Body of pancreas (tissue), 4 donors: Measurements from ENCODE around the gene KIRREL1.

Experiments
- POLR2A ChIP-seq, 3 donors: fragments of 450-650 bp; IDR thresholded peaks; one replicate each; pipeline ENCODE4 v1.6.1; 2016; ENCODE audit warnings: antibody characterized with exemption in 3 of 3, mild to moderate bottlenecking in 2 of 3
- TF ChIP-seq, protein P1 (sequence below), 7 experiments: fragments of 450-650 bp in 4 of 7; fragments of 200-600 bp in 3 of 7; sonication (generic) in 3 of 7; IDR thresholded peaks; one replicate each; pipeline ENCODE4 v1.5.1; 2016 to 2019; ENCODE audit warnings: antibody characterized with exemption in 7 of 7

DNA sequence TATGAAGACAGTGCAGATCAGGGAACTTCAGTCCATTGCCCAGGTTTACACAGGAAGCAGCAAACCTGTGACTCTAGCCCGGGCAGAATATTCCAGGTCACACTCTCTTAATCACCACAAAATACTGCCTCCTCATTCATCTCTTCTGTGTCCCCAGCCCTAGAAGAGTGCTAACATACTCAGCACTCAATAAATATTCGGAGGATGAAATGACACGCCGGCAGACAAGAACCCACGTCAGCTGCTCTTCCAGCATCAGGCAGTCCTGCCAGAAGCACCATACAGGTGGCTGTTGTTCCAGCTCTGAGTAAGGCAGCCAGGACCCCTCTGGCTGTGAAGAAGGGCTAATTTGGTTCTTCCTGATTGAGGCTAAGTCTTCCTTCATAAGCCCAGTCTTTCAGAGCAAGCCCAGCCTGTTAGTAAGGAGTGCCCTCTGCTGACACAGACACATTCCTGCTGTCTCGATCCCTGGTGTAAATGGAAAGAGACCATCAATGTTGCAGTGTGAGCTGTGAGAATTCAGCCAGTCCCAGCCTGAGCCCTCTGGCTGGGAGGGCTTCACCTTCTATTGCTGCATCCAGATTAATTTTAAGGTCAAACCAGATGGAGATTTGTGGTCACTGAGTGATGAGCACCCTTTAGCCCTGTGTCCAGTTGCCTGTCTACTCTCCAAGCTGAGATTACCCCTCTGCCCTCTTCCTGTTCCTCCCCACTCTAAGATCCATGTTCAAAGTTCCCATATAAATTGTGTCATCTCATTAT, 45.0 kb upstream of the KIRREL1 start:
- TF ChIP-seq POLR2A (IDR thresholded peaks at IDR 0.05) = no peak
- TF ChIP-seq, protein P1, sequence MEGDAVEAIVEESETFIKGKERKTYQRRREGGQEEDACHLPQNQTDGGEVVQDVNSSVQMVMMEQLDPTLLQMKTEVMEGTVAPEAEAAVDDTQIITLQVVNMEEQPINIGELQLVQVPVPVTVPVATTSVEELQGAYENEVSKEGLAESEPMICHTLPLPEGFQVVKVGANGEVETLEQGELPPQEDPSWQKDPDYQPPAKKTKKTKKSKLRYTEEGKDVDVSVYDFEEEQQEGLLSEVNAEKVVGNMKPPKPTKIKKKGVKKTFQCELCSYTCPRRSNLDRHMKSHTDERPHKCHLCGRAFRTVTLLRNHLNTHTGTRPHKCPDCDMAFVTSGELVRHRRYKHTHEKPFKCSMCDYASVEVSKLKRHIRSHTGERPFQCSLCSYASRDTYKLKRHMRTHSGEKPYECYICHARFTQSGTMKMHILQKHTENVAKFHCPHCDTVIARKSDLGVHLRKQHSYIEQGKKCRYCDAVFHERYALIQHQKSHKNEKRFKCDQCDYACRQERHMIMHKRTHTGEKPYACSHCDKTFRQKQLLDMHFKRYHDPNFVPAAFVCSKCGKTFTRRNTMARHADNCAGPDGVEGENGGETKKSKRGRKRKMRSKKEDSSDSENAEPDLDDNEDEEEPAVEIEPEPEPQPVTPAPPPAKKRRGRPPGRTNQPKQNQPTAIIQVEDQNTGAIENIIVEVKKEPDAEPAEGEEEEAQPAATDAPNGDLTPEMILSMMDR (IDR thresholded peaks at IDR 0.05) = peak in 4 of 7 experiments; percentile 26 to 38 (median 31)
